ENCODE results near the gene WASF3.

- TF ChIP-seq CTCF (IDR thresholded peaks at IDR 0.05; ENCODE audit: insufficient read depth, low read length): no peak
- no peak for TF ChIP-seq POLR2AphosphoS5 (IDR thresholded peaks at IDR 0.05; ENCODE audit: low read depth)
- no peak for TF ChIP-seq REST (IDR thresholded peaks at IDR 0.05; ENCODE audit: insufficient replicate concordance, low read depth)
These were observed 48.6 kb upstream of the WASF3 start for GRCh38 chr13:26508885-26509284.
